ENCODE measurements around the gene ZNF644.

The ZNF644 gene

DNA sequence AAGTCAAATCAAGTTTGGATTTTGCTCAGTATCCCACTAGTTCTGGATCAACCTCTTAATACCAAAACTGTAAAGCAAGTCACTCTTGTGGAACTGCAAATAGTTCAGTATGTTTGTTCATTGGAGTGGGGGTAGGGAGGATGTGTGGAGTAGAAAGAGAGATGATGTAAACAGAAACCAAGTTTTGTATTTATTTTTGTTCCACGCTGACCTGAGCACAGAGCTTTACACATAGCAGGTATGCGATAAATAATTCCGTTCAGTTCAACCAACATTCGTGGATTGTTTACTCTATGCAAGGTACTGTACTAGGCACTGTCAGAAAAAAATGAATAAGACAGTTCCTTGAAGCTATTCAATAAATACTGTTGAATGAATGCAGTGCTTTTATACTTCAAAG is 4.5 kb upstream of the ZNF644 start:
- Histone ChIP-seq H3K4me3 (ENCODE audit: low read length) (no peak overlapping the region), H3K9me2 (replicated peaks; ENCODE audit: control insufficient read depth, low read length) (no peaks in the 10 kb centered on the region), H3F3A (ENCODE audit: control insufficient read depth, insufficient read depth) (peaks cover 7% of the 10 kb centered on the region; the same call in 1 of the 2 replicates), H3K27ac (ENCODE audit: low read depth, low read length) (no peak overlapping the region), H3K27me3 (ENCODE audit: control insufficient read depth, low read length) (no peaks in the 10 kb centered on the region), H3K4me2 (ENCODE audit: low read length) (no peak overlapping the region), H3K36me3 (ENCODE audit: control insufficient read depth, low read length) (no peaks in the 10 kb centered on the region), H3K4me1 (ENCODE audit: control insufficient read depth, low read length) (peaks cover 30% of the 10 kb centered on the region), H4K20me1 (ENCODE audit: control insufficient read depth, insufficient read depth, low read depth, low read length) (no peaks in the 10 kb centered on the region), H3K9me3 (ENCODE audit: control insufficient read depth, insufficient read depth, low read length) (no peaks in the 10 kb centered on the region), H3K79me2 (ENCODE audit: control insufficient read depth, low read length) (peaks cover 12% of the 10 kb centered on the region)
- TF ChIP-seq, protein P1, sequence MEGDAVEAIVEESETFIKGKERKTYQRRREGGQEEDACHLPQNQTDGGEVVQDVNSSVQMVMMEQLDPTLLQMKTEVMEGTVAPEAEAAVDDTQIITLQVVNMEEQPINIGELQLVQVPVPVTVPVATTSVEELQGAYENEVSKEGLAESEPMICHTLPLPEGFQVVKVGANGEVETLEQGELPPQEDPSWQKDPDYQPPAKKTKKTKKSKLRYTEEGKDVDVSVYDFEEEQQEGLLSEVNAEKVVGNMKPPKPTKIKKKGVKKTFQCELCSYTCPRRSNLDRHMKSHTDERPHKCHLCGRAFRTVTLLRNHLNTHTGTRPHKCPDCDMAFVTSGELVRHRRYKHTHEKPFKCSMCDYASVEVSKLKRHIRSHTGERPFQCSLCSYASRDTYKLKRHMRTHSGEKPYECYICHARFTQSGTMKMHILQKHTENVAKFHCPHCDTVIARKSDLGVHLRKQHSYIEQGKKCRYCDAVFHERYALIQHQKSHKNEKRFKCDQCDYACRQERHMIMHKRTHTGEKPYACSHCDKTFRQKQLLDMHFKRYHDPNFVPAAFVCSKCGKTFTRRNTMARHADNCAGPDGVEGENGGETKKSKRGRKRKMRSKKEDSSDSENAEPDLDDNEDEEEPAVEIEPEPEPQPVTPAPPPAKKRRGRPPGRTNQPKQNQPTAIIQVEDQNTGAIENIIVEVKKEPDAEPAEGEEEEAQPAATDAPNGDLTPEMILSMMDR (IDR thresholded peaks at IDR 0.05; ENCODE audit: low read depth, low read length, poor library complexity, severe bottlenecking), result no peak
- TF ChIP-seq EZH2phosphoT487 (IDR thresholded peaks at IDR 0.05; ENCODE audit: borderline replicate concordance, low read length), result no peak

DNA sequence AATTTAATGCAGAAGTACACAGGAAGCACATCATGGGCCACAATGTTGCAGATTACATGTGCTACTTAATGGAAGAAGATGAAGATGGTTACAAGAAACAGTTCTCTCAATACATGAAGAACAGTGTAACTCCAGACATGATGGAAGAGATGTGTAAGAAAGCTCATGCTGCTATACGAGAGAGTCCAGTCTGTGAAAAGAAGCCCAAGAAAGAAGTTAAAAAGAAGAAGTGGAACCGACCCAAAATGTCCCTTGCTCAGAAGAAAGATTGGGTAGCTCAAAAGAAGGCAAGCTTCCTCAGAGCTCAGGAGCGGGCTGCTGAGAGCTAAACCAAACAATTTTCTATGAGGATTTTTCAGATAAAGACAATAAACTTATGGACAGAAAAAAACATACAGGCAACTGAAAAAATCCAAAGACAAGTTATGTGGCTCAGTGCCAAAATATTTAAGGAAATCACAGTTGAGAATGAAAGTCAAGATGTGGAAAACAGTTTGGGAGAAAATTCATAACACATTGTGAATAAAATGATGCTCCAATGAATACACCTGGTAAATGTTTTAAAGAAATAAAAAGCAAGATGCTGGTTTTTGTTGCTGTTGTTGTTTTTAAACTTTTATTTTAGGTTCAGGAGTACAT is 2.8 kb upstream of the ZNF644 start:
- H3K4me3 ChIP-seq (ENCODE audit: low read length), result no peak overlapping the region
- H3K27me3 ChIP-seq (ENCODE audit: control insufficient read depth, low read length), result no peaks in the 10 kb centered on the region
- no peak overlapping the region for H3K27ac ChIP-seq (ENCODE audit: low read depth, low read length)
- H3K4me2 ChIP-seq (ENCODE audit: low read length), result peak overlapping the region; percentile 12; the same call in 1 of the 2 replicates
- peaks cover 41% of the 10 kb centered on the region for H3K4me1 ChIP-seq (ENCODE audit: control insufficient read depth, low read length)
- peaks cover 9% of the 10 kb centered on the region; the same call in 1 of the 2 replicates for H4K20me1 ChIP-seq (ENCODE audit: control insufficient read depth, insufficient read depth, low read depth, low read length)
- peaks cover 29% of the 10 kb centered on the region for H3K79me2 ChIP-seq (ENCODE audit: control insufficient read depth, low read length)
- H3K36me3 ChIP-seq (ENCODE audit: control insufficient read depth, low read length), result peaks cover 17% of the 10 kb centered on the region
- peaks cover 7% of the 10 kb centered on the region; the same call in 1 of the 2 replicates for H3F3A ChIP-seq (ENCODE audit: control insufficient read depth, insufficient read depth)
- H3K9me3 ChIP-seq (ENCODE audit: control insufficient read depth, insufficient read depth, low read length), result no peaks in the 10 kb centered on the region
- H3K9me2 ChIP-seq (replicated peaks; ENCODE audit: control insufficient read depth, low read length), result no peaks in the 10 kb centered on the region
- no peak for TF ChIP-seq EZH2phosphoT487 (IDR thresholded peaks at IDR 0.05; ENCODE audit: borderline replicate concordance, low read length)
- TF ChIP-seq, protein P1 (IDR thresholded peaks at IDR 0.05; ENCODE audit: low read depth, low read length, poor library complexity, severe bottlenecking), result no peak

DNA sequence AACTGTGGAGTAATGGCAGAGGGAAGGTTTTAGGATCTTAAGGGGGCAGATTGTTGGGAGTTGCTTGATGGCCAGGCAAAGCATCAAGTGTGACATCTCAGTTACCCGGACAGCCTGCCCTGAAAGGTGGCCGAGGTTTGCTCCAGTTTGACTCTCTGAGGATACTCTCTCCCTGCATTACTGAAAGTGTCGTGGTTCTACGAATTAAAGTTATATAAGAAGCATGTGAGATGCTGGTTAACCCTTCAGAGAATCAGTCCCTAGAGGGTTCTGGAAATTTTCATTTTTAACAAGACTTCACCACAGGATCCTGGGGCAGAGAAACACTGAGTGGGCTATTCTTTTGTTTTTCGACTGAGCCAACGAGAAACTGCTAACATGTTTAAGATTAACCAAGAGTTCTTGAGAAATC is 689 bp upstream of the ZNF644 start:
- Histone ChIP-seq H3F3A (ENCODE audit: control insufficient read depth, insufficient read depth) (peaks cover 7% of the 10 kb centered on the region; the same call in 1 of the 2 replicates), H3K4me1 (ENCODE audit: control insufficient read depth, low read length) (peaks cover 61% of the 10 kb centered on the region), H3K9me2 (replicated peaks; ENCODE audit: control insufficient read depth, low read length) (no peaks in the 10 kb centered on the region), H3K9me3 (ENCODE audit: control insufficient read depth, insufficient read depth, low read length) (no peaks in the 10 kb centered on the region), H3K36me3 (ENCODE audit: control insufficient read depth, low read length) (peaks cover 38% of the 10 kb centered on the region), H4K20me1 (ENCODE audit: control insufficient read depth, insufficient read depth, low read depth, low read length) (peaks cover 12% of the 10 kb centered on the region), H3K4me3 (ENCODE audit: low read length) (peak overlapping the region; percentile 99), H3K79me2 (ENCODE audit: control insufficient read depth, low read length) (peaks cover 50% of the 10 kb centered on the region), H3K4me2 (ENCODE audit: low read length) (peak overlapping the region; percentile 85), H3K27ac (ENCODE audit: low read depth, low read length) (peak overlapping the region; percentile 73), H3K27me3 (ENCODE audit: control insufficient read depth, low read length) (no peaks in the 10 kb centered on the region)
- TF ChIP-seq EZH2phosphoT487 (IDR thresholded peaks at IDR 0.05; ENCODE audit: borderline replicate concordance, low read length), result no peak
- TF ChIP-seq, protein P1 (IDR thresholded peaks at IDR 0.05; ENCODE audit: low read depth, low read length, poor library complexity, severe bottlenecking), result no peak

Data from DOHH2 (cell line).